GM21723 (cell line): ENCODE measurements around the gene ARHGEF7.
A peak's percentile ranks its signal among the peaks of the same experiment; 100 is the strongest.
"Not testable (repeated sequence)": the region's sequence is repeated elsewhere in the genome, so short reads cannot be mapped to it uniquely, and the experiment has no call there.

Source experiments
- ATAC-seq: cut with Tn5 transposase; IDR thresholded peaks from one replicate; pipeline ENCODE4 v1.9.1; 2021; ENCODE audit warnings: mild to moderate bottlenecking, moderate library complexity; ENCODE audit not compliant: unreplicated experiment

The ARHGEF7 gene

GRCh38 chr13:111168107-111168506 is 53.0 kb downstream of the ARHGEF7 start:
- ATAC-seq: no peak

GRCh38 chr13:111171112-111171511 is 56.0 kb downstream of the ARHGEF7 start:
- no peak for ATAC-seq

- no peak for ATAC-seq
Observed at GRCh38 chr13:111171629-111172028, 56.5 kb downstream of the ARHGEF7 start.

GRCh38 chr13:111174377-111175114 is 59.4 kb downstream of the ARHGEF7 start:
- no peak for ATAC-seq

GRCh38 chr13:111175372-111175771 is 60.3 kb downstream of the ARHGEF7 start:
- ATAC-seq: no peak

GRCh38 chr13:111175935-111176334 is 60.8 kb downstream of the ARHGEF7 start:
- ATAC-seq: no peak

GRCh38 chr13:111176421-111176820 is 61.3 kb downstream of the ARHGEF7 start:
- ATAC-seq: no peak

GRCh38 chr13:111177081-111177711 is 62.1 kb downstream of the ARHGEF7 start:
- peak; percentile 58 for ATAC-seq

GRCh38 chr13:111177921-111178320 is 62.8 kb downstream of the ARHGEF7 start:
- ATAC-seq: no peak

- ATAC-seq: no peak
Observed at GRCh38 chr13:111178402-111178801, 63.3 kb downstream of the ARHGEF7 start.

- no peak for ATAC-seq
Observed at GRCh38 chr13:111179908-111180760, 65.0 kb downstream of the ARHGEF7 start.

GRCh38 chr13:111181977-111182376 is 66.9 kb downstream of the ARHGEF7 start:
- ATAC-seq: no peak

- no peak for ATAC-seq
Observed at GRCh38 chr13:111183087-111183645, 68.1 kb downstream of the ARHGEF7 start.

GRCh38 chr13:111183959-111184358 is 68.8 kb downstream of the ARHGEF7 start:
- no peak for ATAC-seq

GRCh38 chr13:111184458-111185401 is 69.6 kb downstream of the ARHGEF7 start:
- ATAC-seq: peak; percentile 90

- ATAC-seq: no peak
Observed at GRCh38 chr13:111186305-111186935, 71.3 kb downstream of the ARHGEF7 start.

- no peak for ATAC-seq
Observed at GRCh38 chr13:111187960-111188541, 72.9 kb downstream of the ARHGEF7 start.

- not testable (repeated sequence) for ATAC-seq
Observed at GRCh38 chr13:111189064-111189505, 74.0 kb downstream of the ARHGEF7 start.

- not testable (repeated sequence) for ATAC-seq
Observed at GRCh38 chr13:111189516-111189915, 74.4 kb downstream of the ARHGEF7 start.
